ENCODE results near the gene APBA2. TPM values are rescaled to one million over a fixed set of nuclear protein-coding genes. Genes with fewer than 3 reads are reported as not detected.
A peak's percentile ranks its signal among the peaks of the same experiment; 100 is the strongest.

Gene APBA2
- total and polyA plus RNA-seq, 2 donors from 2014 or later: 1.0 to 6.1 TPM

GRCh38 chr15:29090617-29091466 is 205.1 kb downstream of the APBA2 start:
- no peak overlapping the region for H3K9ac ChIP-seq (ENCODE audit: low read length in 3 of 3)
- H3K27ac ChIP-seq (ENCODE audit: low read depth in 2 of 2, low read length in 2 of 2): no peak overlapping the region
- peak in 2 of 5 donors; percentile 34 to 62 for DNase-seq
- no peaks in the 10 kb centered on the region for H3K4me1 ChIP-seq (ENCODE audit: control insufficient read depth in 2 of 3, insufficient read depth in 2 of 3, low read depth in 1 of 3, low read length in 3 of 3)
- H3K4me3 ChIP-seq (ENCODE audit: low read length in 3 of 3): no peak overlapping the region
- H3K9me3 ChIP-seq (ENCODE audit: control insufficient read depth in 2 of 3, insufficient read depth in 1 of 3, low read length in 3 of 3): no peaks in the 10 kb centered on the region
- intact Hi-C loops (cut with DNase I): no loop called here
- no peaks in the 10 kb centered on the region for H3K27me3 ChIP-seq (ENCODE audit: control insufficient read depth, insufficient read depth, low read length)
- no peak for FAIRE-seq
- H3K36me3 ChIP-seq (ENCODE audit: control insufficient read depth in 2 of 3, insufficient read depth in 3 of 3, low read length in 3 of 3): no peaks in the 10 kb centered on the region
- peak; percentile 49 for TF ChIP-seq CTCF (IDR thresholded peaks at IDR 0.05; ENCODE audit: borderline replicate concordance, extremely low read depth, insufficient read depth)

GRCh38 chr15:29091666-29092065 is 205.9 kb downstream of the APBA2 start:
- H3K4me1 ChIP-seq (ENCODE audit: control insufficient read depth in 2 of 3, insufficient read depth in 2 of 3, low read depth in 1 of 3, low read length in 3 of 3): no peaks in the 10 kb centered on the region
- no peaks in the 10 kb centered on the region for H3K36me3 ChIP-seq (ENCODE audit: control insufficient read depth in 2 of 3, insufficient read depth in 3 of 3, low read length in 3 of 3)
- H3K9me3 ChIP-seq (ENCODE audit: control insufficient read depth in 2 of 3, insufficient read depth in 1 of 3, low read length in 3 of 3): no peaks in the 10 kb centered on the region
- no peak overlapping the region for H3K9ac ChIP-seq (ENCODE audit: low read length in 3 of 3)
- H3K27ac ChIP-seq (ENCODE audit: low read depth in 2 of 2, low read length in 2 of 2): no peak overlapping the region
- no peak for TF ChIP-seq CTCF (IDR thresholded peaks at IDR 0.05; ENCODE audit: borderline replicate concordance, extremely low read depth, insufficient read depth)
- DNase-seq: no peak
- no peak overlapping the region for H3K4me3 ChIP-seq (ENCODE audit: low read length in 3 of 3)
- intact Hi-C loops (cut with DNase I): no loop called here
- FAIRE-seq: no peak
- H3K27me3 ChIP-seq (ENCODE audit: control insufficient read depth, insufficient read depth, low read length): no peaks in the 10 kb centered on the region

GRCh38 chr15:29092376-29093064 is 206.7 kb downstream of the APBA2 start:
- intact Hi-C loops (cut with DNase I): no loop called here
- Histone ChIP-seq H3K9ac (ENCODE audit: low read length in 3 of 3) (no peak overlapping the region), H3K4me3 (ENCODE audit: low read length in 3 of 3) (no peak overlapping the region), H3K9me3 (ENCODE audit: control insufficient read depth in 2 of 3, insufficient read depth in 1 of 3, low read length in 3 of 3) (no peaks in the 10 kb centered on the region), H3K27me3 (ENCODE audit: control insufficient read depth, insufficient read depth, low read length) (no peaks in the 10 kb centered on the region), H3K4me1 (ENCODE audit: control insufficient read depth in 2 of 3, insufficient read depth in 2 of 3, low read depth in 1 of 3, low read length in 3 of 3) (no peaks in the 10 kb centered on the region), H3K27ac (ENCODE audit: low read depth in 2 of 2, low read length in 2 of 2) (no peak overlapping the region), H3K36me3 (ENCODE audit: control insufficient read depth in 2 of 3, insufficient read depth in 3 of 3, low read length in 3 of 3) (no peaks in the 10 kb centered on the region)
- TF ChIP-seq CTCF (IDR thresholded peaks at IDR 0.05; ENCODE audit: borderline replicate concordance, extremely low read depth, insufficient read depth): no peak
- FAIRE-seq (no peak), DNase-seq (peak in 1 of 5 donors; percentile 38)
